Trophoblast cell (in vitro differentiated cells and primary cell): Measurements from ENCODE around the gene ADCK2.

Experiments used
- DNase-seq, 2 donors: peaks; one replicate each; pipeline ENCODE4 v3.0.0-alpha.2; 2016
- H2AFZ ChIP-seq: 2 replicates; pipeline ENCODE4 v1.6.1; 2013; ENCODE audit warnings: low read length, moderate library complexity, mild to moderate bottlenecking; ENCODE audit not compliant: insufficient read depth, poor library complexity
- H2AK5ac ChIP-seq: 2 replicates; pipeline ENCODE4 v1.6.1; 2013; ENCODE audit warnings: mild to moderate bottlenecking, low read length
- H2BK120ac ChIP-seq: 2 replicates; pipeline ENCODE4 v1.6.1; 2013; ENCODE audit warnings: low read length, mild to moderate bottlenecking, moderate library complexity; ENCODE audit not compliant: insufficient read depth, poor library complexity
- H2BK12ac ChIP-seq: 2 replicates; pipeline ENCODE4 v1.6.1; 2013; ENCODE audit warnings: mild to moderate bottlenecking, low read length, moderate library complexity
- H2BK5ac ChIP-seq: 2 replicates; pipeline ENCODE4 v1.6.1; 2013; ENCODE audit warnings: low read length, low read depth, moderate library complexity, mild to moderate bottlenecking; ENCODE audit not compliant: poor library complexity
- H3K14ac ChIP-seq: 2 replicates; pipeline ENCODE4 v1.6.1; 2013; ENCODE audit warnings: mild to moderate bottlenecking, low read length
- H3K18ac ChIP-seq: 2 replicates; pipeline ENCODE4 v1.6.1; 2013; ENCODE audit warnings: mild to moderate bottlenecking, low read length
- H3K23ac ChIP-seq: 2 replicates; pipeline ENCODE4 v1.6.1; 2013; ENCODE audit warnings: low read length
- H3K27ac ChIP-seq: 2 replicates; pipeline ENCODE4 v1.5.1; 2013; ENCODE audit warnings: low read depth, mild to moderate bottlenecking, inconsistent platforms, low read length, moderate library complexity
- H3K27me3 ChIP-seq: 2 replicates; pipeline ENCODE4 v1.6.1; 2013; ENCODE audit warnings: inconsistent platforms, mild to moderate bottlenecking, low read length, moderate library complexity; ENCODE audit not compliant: insufficient read depth
- H3K36me3 ChIP-seq, 2 experiments: 1 replicate in 1 of 2; 2 replicates in 1 of 2; pipeline ENCODE4 v1.6.1; 2013; ENCODE audit warnings: low read length in 2 of 2, mild to moderate bottlenecking in 2 of 2, moderate library complexity in 1 of 2; ENCODE audit not compliant: insufficient read depth in 2 of 2, control insufficient read depth in 1 of 2
- H3K4ac ChIP-seq: 2 replicates; pipeline ENCODE4 v1.6.1; 2013; ENCODE audit warnings: low read depth, mild to moderate bottlenecking, low read length, moderate library complexity
- H3K4me1 ChIP-seq, 2 experiments: 1 replicate in 1 of 2; 2 replicates in 1 of 2; pipeline ENCODE4 v1.6.1; 2013; ENCODE audit warnings: low read length in 2 of 2, mild to moderate bottlenecking in 2 of 2, moderate library complexity in 1 of 2; ENCODE audit not compliant: insufficient read depth in 2 of 2, control insufficient read depth in 1 of 2
- H3K4me2 ChIP-seq: 2 replicates; pipeline ENCODE4 v1.6.1; 2013; ENCODE audit warnings: inconsistent platforms, mild to moderate bottlenecking, low read length, moderate library complexity
- H3K4me3 ChIP-seq: 2 replicates; pipeline ENCODE4 v1.5.1; 2013; ENCODE audit warnings: mild to moderate bottlenecking, low read depth, low read length, inconsistent platforms
- H3K79me1 ChIP-seq: one replicate; pipeline ENCODE4 v1.6.1; 2013; ENCODE audit warnings: low read length
- H3K79me2 ChIP-seq: 2 replicates; pipeline ENCODE4 v1.6.1; 2013; ENCODE audit warnings: low read length, mild to moderate bottlenecking; ENCODE audit not compliant: control insufficient read depth, insufficient read depth, poor library complexity
- H3K9ac ChIP-seq: 2 replicates; pipeline ENCODE4 v1.6.1; 2013; ENCODE audit warnings: mild to moderate bottlenecking, low read length
- H3K9me3 ChIP-seq: 2 replicates; pipeline ENCODE4 v1.6.1; 2013; ENCODE audit warnings: low read depth, mild to moderate bottlenecking, control low read depth, inconsistent platforms, low read length; ENCODE audit not compliant: insufficient read depth
- H4K12ac ChIP-seq: 2 replicates; pipeline ENCODE4 v1.6.1; 2013; ENCODE audit warnings: low read depth, mild to moderate bottlenecking, low read length, moderate library complexity
- H4K8ac ChIP-seq: 2 replicates; pipeline ENCODE4 v1.6.1; 2013; ENCODE audit warnings: low read depth, mild to moderate bottlenecking, low read length, moderate library complexity
- H4K91ac ChIP-seq: one replicate; pipeline ENCODE4 v1.6.1; 2013; ENCODE audit warnings: low read depth, mild to moderate bottlenecking, low read length, moderate library complexity
- WGBS: extraction: QIAGEN DNeasy Blood & Tissue Kit; methylation state at CpG from one replicate; pipeline ENCODE4 v1.1.7; 2013; ENCODE audit warnings: missing lambda C conversion rate; ENCODE audit not compliant: insufficient read length, insufficient coverage; ENCODE audit errors: extremely low coverage; 5-methylcytosine and 5-hydroxymethylcytosine counted together

The ADCK2 gene

GRCh38 chr7:140714331-140715040 lies 41.7 kb downstream of the ADCK2 start:
- no peak overlapping the region for H3K4me2 ChIP-seq
- no peak overlapping the region for H3K18ac ChIP-seq
- H3K9ac ChIP-seq = no peak overlapping the region
- H2BK120ac ChIP-seq = no peak overlapping the region
- no peak overlapping the region for H2BK5ac ChIP-seq
- no peak overlapping the region for H4K8ac ChIP-seq
- H3K79me2 ChIP-seq = no peaks in the 10 kb centered on the region
- WGBS = no CpG with 5 or more reads among the region's 10 CpGs
- no peaks in the 10 kb centered on the region for H3K27me3 ChIP-seq
- no peak overlapping the region for H4K12ac ChIP-seq
- no peaks in the 10 kb centered on the region for H3K9me3 ChIP-seq
- no peak overlapping the region for H3K23ac ChIP-seq
- H3K79me1 ChIP-seq = no peaks in the 10 kb centered on the region
- H4K91ac ChIP-seq = no peak overlapping the region
- H3K4me1 ChIP-seq = no peaks in the 10 kb centered on the region
- no peaks in the 10 kb centered on the region for H3K36me3 ChIP-seq
- H2AFZ ChIP-seq = no peak overlapping the region
- no peak overlapping the region for H3K4ac ChIP-seq
- H3K27ac ChIP-seq = no peak overlapping the region
- DNase-seq = no peak
- no peak overlapping the region for H3K4me3 ChIP-seq
- H3K14ac ChIP-seq = no peak overlapping the region
- H2BK12ac ChIP-seq = no peak overlapping the region
- H2AK5ac ChIP-seq = no peak overlapping the region

GRCh38 chr7:140719721-140720120 lies 47.0 kb downstream of the ADCK2 start:
- Histone ChIP-seq H2AFZ (no peak overlapping the region), H2BK12ac (no peak overlapping the region), H2BK5ac (no peak overlapping the region), H4K12ac (no peak overlapping the region), H3K36me3 (peaks cover 2% of the 10 kb centered on the region in 2 experiments), H3K23ac (no peak overlapping the region), H4K8ac (no peak overlapping the region), H2BK120ac (no peak overlapping the region), H3K27me3 (no peaks in the 10 kb centered on the region), H3K4ac (no peak overlapping the region), H3K9ac (no peak overlapping the region), H3K79me2 (no peaks in the 10 kb centered on the region), H3K4me1 (no peaks in the 10 kb centered on the region), H2AK5ac (no peak overlapping the region), H3K4me2 (no peak overlapping the region), H3K4me3 (no peak overlapping the region), H3K27ac (no peak overlapping the region), H3K14ac (no peak overlapping the region), H4K91ac (no peak overlapping the region), H3K18ac (no peak overlapping the region), H3K79me1 (no peaks in the 10 kb centered on the region), H3K9me3 (peaks cover 1% of the 10 kb centered on the region)
- WGBS = no CpG with 5 or more reads among the region's 5 CpGs
- DNase-seq = no peak

GRCh38 chr7:140722254-140722653 lies 49.5 kb downstream of the ADCK2 start:
- Histone ChIP-seq H3K79me2 (no peaks in the 10 kb centered on the region), H3K79me1 (no peaks in the 10 kb centered on the region), H2BK5ac (no peak overlapping the region), H3K4me2 (no peak overlapping the region), H3K9me3 (peaks cover 1% of the 10 kb centered on the region), H3K27ac (no peak overlapping the region), H4K8ac (no peak overlapping the region), H3K4me3 (no peak overlapping the region), H3K23ac (no peak overlapping the region), H4K12ac (no peak overlapping the region), H2BK12ac (no peak overlapping the region), H3K4ac (no peak overlapping the region), H3K36me3 (peaks cover 2% of the 10 kb centered on the region in 2 experiments), H3K14ac (no peak overlapping the region), H4K91ac (no peak overlapping the region), H3K9ac (no peak overlapping the region), H3K18ac (no peak overlapping the region), H2AFZ (no peak overlapping the region), H3K4me1 (no peaks in the 10 kb centered on the region), H3K27me3 (no peaks in the 10 kb centered on the region), H2AK5ac (no peak overlapping the region), H2BK120ac (no peak overlapping the region)
- no peak for DNase-seq
- WGBS = no CpG with 5 or more reads among the region's 1 CpG

GRCh38 chr7:140723006-140723405 lies 50.3 kb downstream of the ADCK2 start:
- WGBS = no CpG with 5 or more reads among the region's 6 CpGs
- H2AK5ac ChIP-seq = no peak overlapping the region
- H3K23ac ChIP-seq = no peak overlapping the region
- H3K27ac ChIP-seq = no peak overlapping the region
- H3K79me2 ChIP-seq = no peaks in the 10 kb centered on the region
- no peak overlapping the region for H3K9ac ChIP-seq
- no peak overlapping the region for H4K91ac ChIP-seq
- no peak overlapping the region for H2BK12ac ChIP-seq
- no peak overlapping the region for H3K4ac ChIP-seq
- no peak overlapping the region for H3K18ac ChIP-seq
- H2BK120ac ChIP-seq = no peak overlapping the region
- DNase-seq = no peak
- H3K79me1 ChIP-seq = no peaks in the 10 kb centered on the region
- no peak overlapping the region for H4K8ac ChIP-seq
- H3K4me3 ChIP-seq = no peak overlapping the region
- H3K4me2 ChIP-seq = no peak overlapping the region
- H3K27me3 ChIP-seq = no peaks in the 10 kb centered on the region
- no peak overlapping the region for H4K12ac ChIP-seq
- H3K14ac ChIP-seq = no peak overlapping the region
- peaks cover 2% of the 10 kb centered on the region in 2 experiments for H3K36me3 ChIP-seq
- H3K4me1 ChIP-seq = no peaks in the 10 kb centered on the region
- no peak overlapping the region for H2AFZ ChIP-seq
- H3K9me3 ChIP-seq = peaks cover 1% of the 10 kb centered on the region
- H2BK5ac ChIP-seq = no peak overlapping the region
